ENCODE data around the gene SNAPC2.

Gene SNAPC2

DNA sequence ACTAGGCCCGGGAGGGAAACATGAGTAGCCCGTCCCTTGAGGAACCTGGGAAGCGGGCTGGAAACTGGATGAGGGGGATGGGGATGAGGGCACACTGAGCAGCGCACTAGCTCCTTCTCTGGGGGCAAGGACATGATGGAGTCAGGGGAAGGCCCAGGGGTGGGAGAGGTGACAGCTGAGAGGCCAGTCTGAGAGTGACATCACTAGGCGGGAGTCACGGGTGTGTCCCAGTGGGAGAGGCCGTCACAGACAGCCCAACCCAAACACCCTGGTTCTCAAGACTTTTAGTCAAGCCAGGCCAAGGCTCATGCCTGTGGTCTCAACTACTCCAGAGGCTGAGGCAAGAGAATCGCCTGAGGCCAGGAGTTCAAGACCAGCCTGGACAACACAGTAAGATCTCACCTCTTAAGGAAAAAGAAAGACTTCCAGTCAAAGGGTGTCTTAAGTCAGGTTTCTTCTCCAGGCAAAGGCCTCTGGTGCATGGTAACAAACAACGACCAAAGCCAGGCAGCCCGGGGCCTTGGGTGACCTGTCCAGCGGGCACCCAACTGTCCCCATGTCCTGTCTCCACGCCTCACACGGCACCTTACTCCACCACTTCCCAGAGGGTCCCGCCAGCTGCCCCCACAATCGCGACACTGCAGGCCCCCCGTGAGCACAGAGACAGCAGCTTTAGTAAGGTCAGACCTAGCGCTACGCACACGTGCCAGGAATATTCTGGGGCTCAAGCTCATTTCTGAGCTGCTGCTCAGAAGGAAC lies 48.8 kb downstream of the SNAPC2 start:
- no peak for DNase-seq (ENCODE audit: low spot score)

DNA sequence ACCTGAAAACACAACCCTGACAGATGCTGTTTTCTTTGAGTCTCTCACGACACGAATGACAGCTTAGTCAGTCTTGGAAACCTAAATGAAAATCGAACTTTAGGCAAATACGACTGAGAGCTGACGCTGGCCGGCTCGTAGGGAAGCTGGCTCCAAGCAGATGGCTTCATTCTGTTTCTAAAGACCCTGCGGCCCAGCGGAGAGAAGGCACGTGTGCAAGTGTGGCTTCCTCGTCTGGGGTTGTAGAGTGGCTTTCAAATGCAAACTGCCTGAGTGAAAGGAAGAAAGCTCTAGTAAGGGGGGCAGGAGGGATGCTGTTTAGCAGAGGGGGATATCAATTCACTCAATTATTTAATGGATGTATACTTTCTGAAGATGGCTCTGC lies 49.4 kb downstream of the SNAPC2 start:
- DNase-seq (ENCODE audit: low spot score) = no peak

DNA sequence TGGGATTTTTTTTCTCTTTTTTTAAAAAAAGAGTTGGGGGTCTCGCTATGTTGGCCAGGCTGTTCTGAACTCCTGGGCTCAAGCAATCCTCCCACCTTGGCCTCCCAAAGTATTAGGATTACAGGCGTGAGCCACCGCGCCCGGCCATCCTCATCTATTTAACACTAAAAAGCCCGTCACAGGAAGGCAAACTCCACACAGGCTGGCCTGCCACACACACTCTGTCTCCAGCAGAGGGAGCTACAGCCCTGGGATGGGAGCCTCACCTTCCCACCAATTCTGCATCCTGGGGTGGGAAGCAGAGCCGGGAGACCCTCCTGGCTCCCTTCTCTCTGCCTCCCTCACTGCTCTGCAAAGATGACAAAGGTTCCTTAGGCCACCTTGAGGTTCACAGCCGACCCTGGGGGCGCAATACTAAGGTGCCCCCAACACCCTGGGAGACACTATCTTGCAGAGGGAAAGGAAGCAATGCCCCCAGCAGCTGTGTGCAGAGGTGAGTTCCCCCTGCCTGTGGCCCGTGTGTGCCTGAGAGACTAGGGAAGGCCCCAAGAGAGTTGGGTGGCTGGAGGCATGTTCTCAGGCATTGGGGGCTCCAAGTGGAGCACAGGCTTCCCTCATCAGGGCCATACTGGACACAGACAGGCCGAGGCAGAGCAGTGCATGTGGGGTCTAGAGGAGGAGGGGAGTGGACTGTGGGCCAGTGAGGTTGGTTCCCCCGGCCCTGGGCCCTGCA lies 50.7 kb downstream of the SNAPC2 start:
- peak; percentile 73 for DNase-seq (ENCODE audit: low spot score)

DNA sequence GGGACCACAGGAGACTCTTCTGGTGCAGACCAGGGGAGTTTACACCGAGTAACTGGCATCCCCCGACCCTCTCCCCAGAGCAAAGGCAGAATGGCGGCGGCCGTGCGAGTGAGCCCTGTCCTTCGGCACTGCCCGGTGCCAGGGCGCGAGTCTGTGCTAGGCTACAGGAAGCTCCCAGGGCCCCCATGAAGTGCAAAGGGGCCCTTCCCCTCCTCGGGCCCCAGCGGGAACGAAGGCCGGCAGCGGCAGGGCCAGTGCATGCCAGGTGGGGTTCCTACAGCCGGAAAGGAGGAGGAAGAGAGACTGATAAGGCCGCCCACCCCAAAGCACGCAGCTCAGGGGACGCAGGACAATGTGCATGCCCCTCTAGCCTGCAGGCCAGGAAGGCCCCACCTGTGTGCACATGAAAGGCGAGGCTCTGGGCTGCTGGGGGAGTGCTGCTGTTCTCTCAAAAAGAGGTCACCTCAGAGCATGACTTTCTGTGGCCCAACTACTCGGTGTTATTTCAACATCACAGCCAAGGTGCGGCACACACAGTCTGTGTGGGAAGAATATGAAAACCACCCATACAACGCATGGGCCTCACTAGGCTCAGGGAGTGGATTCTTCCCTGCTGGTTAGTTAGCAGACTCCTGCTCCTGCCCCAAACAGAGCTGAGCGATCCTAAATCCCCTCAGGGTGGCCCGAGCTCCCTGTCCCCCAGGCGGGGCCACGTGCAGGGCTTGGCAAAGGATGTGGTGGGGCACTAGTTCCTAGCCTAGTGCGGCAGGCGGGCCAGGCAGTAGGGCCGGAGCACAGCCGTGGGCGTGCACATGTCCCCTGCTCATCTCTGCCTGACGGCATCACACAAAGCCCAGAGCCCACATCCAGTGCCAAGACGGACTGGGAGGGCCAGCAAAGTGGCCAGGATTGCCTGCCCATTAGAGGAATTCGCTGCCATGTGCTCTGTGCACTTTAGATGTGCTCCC lies 51.7 kb downstream of the SNAPC2 start:
- no peak for DNase-seq (ENCODE audit: low spot score)
